Spleen (tissue), 7 donors: Measurements from ENCODE around the gene BTBD19.

Experiments
- POLR2A ChIP-seq, 3 donors: fragments of 450-650 bp; IDR thresholded peaks; one replicate each; pipeline ENCODE4 v1.5.1; 2017; ENCODE audit warnings: antibody characterized with exemption in 3 of 3, mild to moderate bottlenecking in 1 of 3
- TF ChIP-seq, protein P1 (sequence below), 11 experiments: fragments of 200-600 bp in 7 of 11; fragments of 450-650 bp in 4 of 11; sonication (generic) in 4 of 11; IDR thresholded peaks in 8 of 11; conservative IDR thresholded peaks in 3 of 11; 1 replicate in 7 of 11; 2 replicates in 4 of 11; pipeline versions ENCODE4 v1.4.0 to v1.8.0; 2016 to 2021; ENCODE audit warnings: antibody characterized with exemption in 11 of 11, inconsistent platforms in 4 of 11, mild to moderate bottlenecking in 1 of 11
- donor health status: DM: no; HTN: no; CAD: no; lungs with moderate emphysema.
- donor health status: DM: no; HTN: no; CAD: no.
- donor health status: DM: no; HTN: no; CAD: no.

DNA sequence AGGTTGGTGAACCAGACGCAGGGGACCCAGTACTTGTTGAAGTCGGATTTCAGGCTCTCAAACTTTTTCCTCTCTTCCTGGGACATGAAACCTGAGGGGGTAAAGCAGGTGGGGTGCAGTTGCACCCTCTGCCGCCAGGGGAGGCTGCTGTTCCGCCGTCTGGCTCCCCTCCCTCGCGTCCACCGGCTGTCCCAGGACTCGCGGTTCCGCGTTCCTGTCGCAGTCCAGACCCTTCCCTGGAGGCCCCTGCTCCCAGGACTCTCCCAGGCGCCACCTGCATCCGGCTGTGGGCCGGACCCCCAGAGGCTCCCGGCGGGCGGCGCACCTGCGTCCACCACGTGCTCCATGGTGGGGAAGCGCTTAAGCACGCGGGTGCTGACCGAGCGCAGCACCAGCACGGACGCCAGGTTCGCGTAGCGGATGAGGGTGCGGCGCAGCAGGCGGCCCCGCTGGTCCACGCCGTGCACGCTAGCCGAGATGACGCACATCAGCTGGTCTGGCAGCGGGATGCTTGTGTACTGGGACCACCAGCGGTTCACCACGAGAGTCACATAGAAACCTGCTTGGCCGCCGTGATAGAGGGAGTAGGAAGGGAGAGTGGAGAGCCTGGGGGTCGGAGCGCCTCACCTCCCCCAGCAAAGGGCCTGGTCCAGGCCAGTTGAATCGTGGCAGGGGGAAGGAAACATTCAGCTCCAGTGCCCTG, 22.0 kb upstream of the BTBD19 start:
- TF ChIP-seq, protein P1, sequence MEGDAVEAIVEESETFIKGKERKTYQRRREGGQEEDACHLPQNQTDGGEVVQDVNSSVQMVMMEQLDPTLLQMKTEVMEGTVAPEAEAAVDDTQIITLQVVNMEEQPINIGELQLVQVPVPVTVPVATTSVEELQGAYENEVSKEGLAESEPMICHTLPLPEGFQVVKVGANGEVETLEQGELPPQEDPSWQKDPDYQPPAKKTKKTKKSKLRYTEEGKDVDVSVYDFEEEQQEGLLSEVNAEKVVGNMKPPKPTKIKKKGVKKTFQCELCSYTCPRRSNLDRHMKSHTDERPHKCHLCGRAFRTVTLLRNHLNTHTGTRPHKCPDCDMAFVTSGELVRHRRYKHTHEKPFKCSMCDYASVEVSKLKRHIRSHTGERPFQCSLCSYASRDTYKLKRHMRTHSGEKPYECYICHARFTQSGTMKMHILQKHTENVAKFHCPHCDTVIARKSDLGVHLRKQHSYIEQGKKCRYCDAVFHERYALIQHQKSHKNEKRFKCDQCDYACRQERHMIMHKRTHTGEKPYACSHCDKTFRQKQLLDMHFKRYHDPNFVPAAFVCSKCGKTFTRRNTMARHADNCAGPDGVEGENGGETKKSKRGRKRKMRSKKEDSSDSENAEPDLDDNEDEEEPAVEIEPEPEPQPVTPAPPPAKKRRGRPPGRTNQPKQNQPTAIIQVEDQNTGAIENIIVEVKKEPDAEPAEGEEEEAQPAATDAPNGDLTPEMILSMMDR (IDR thresholded peaks at IDR 0.05 in 8 of 11, conservative IDR thresholded peaks at IDR 0.05 in 3 of 11) = peak; percentile 91 to 100 (median 98)
- TF ChIP-seq POLR2A (IDR thresholded peaks at IDR 0.05) = no peak
